Measurements from ENCODE around the gene DCTN3. TPM values are rescaled to one million over a fixed set of nuclear protein-coding genes. Genes with fewer than 3 reads are reported as not detected.

The DCTN3 gene
- total and polyA plus RNA-seq, 2 donors (not counting 3 experiments of a cell fraction or from before 2014, with no cell fraction given): 91.0 to 170 TPM

GRCh38 chr9:34652602-34653000 is 32.3 kb upstream of the DCTN3 start:
- Histone ChIP-seq H3K9ac (replicated peaks; ENCODE audit: extremely low read depth, insufficient read depth, low read length) (no peak overlapping the region), H3K4me3 (replicated peaks in 1 of 3; ENCODE audit: insufficient read depth in 1 of 3, low read depth in 1 of 3, low read length in 3 of 3) (peak overlapping the region in 1 of 3 experiments; percentile 13), H2AFZ (ENCODE audit: low read depth, low read length) (peak overlapping the region; percentile 43), H3K27me3 (ENCODE audit: control insufficient read depth in 2 of 2, insufficient read depth in 2 of 2, low read length in 2 of 2) (no peaks in the 10 kb centered on the region), H3K4me2 (ENCODE audit: insufficient read depth, low read length) (peak overlapping the region; percentile 44), H3K4me1 (ENCODE audit: control insufficient read depth, extremely low read depth, insufficient read depth, low read length) (peaks cover 26% of the 10 kb centered on the region), H3K27ac (ENCODE audit: insufficient read depth, low read depth, low read length) (no peak overlapping the region), H3K79me2 (ENCODE audit: control insufficient read depth, insufficient read depth, low read length) (peaks cover under 1% of the 10 kb centered on the region), H3K36me3 (ENCODE audit: control insufficient read depth in 2 of 2, extremely low read depth in 1 of 2, insufficient read depth in 2 of 2, low read length in 2 of 2) (peaks cover 0 to 14% of the 10 kb centered on the region in 2 experiments), H3K9me3 (replicated peaks; ENCODE audit: control insufficient read depth, insufficient read depth, low read length) (no peaks in the 10 kb centered on the region), H4K20me1 (replicated peaks; ENCODE audit: control insufficient read depth, extremely low read depth, insufficient read depth, low read length) (no peaks in the 10 kb centered on the region), H3K9me1 (replicated peaks; ENCODE audit: control insufficient read depth, extremely low read depth, insufficient read depth, low read length) (no peaks in the 10 kb centered on the region)
- CTCF ChIA-PET: interaction anchor here (2.2 kb wide), 1 partner anchor 12 kb away, joined by 7 read pairs; no protein-coding TSS in a partner anchor
- BruUV-seq (replicated peaks): no TSS peak
- POLR2A ChIA-PET: no interaction called here
- no peak for DNase-seq (ENCODE audit: low read depth, low spot score)
- dilution Hi-C loops (cut with MboI; ENCODE audit: extremely low pct_ligation_motif_present, low sequenced_read_pairs): no loop called here
- TF ChIP-seq JUN (IDR thresholded peaks at IDR 0.05; ENCODE audit: borderline replicate concordance, insufficient read depth, insufficient read length, low read depth) (no peak), POLR2A (IDR thresholded peaks at IDR 0.05; ENCODE audit: low read depth, low read length) (no peak), CTCF (IDR thresholded peaks at IDR 0.05; ENCODE audit: extremely low read depth in 1 of 2, insufficient read depth in 1 of 2, low read depth in 1 of 2, low read length in 2 of 2) (no peak), POLR2AphosphoS5 (IDR thresholded peaks at IDR 0.05; ENCODE audit: insufficient read depth, low read depth, low read length) (no peak), FOS (IDR thresholded peaks at IDR 0.05; ENCODE audit: borderline replicate concordance, insufficient read depth, low read length) (no peak), MAX (IDR thresholded peaks at IDR 0.05; ENCODE audit: insufficient read depth, insufficient read length) (no peak), MYC (IDR thresholded peaks at IDR 0.05; ENCODE audit: low read depth, low read length) (no peak), GATA2 (IDR thresholded peaks at IDR 0.05; ENCODE audit: insufficient read depth, insufficient read length, low read depth, low read length) (no peak), EZH2 (IDR thresholded peaks at IDR 0.05; ENCODE audit: borderline replicate concordance, low read depth, low read length, severe bottlenecking) (no peak)
- FAIRE-seq: peak; percentile 8
- intact Hi-C loops (cut with micrococcal nuclease): loop anchor here (1.0 kb wide), 1 partner anchor 13 kb away; no protein-coding TSS in a partner anchor
